ENCODE results near the gene ABCC2.
"Not testable (repeated sequence)": the region's sequence is repeated elsewhere in the genome, so short reads cannot be mapped to it uniquely, and the experiment has no call there.

The ABCC2 gene

GRCh38 chr10:99828464-99828863 is 46.0 kb downstream of the ABCC2 start:
- DNase-seq (ENCODE audit: extremely low read depth, low read depth) = no peak
- TF ChIP-seq CTCF (IDR thresholded peaks at IDR 0.05; ENCODE audit: low read depth, low read length) = no peak

- no peak for TF ChIP-seq CTCF (IDR thresholded peaks at IDR 0.05; ENCODE audit: low read depth, low read length)
- DNase-seq (ENCODE audit: extremely low read depth, low read depth) = no peak
These were observed 50.0 kb downstream of the ABCC2 start for GRCh38 chr10:99832439-99832838.

- no peak for TF ChIP-seq CTCF (IDR thresholded peaks at IDR 0.05; ENCODE audit: low read depth, low read length)
- peak; percentile 7 for DNase-seq (ENCODE audit: extremely low read depth, low read depth)
These were observed 52.0 kb downstream of the ABCC2 start for GRCh38 chr10:99834410-99834809.

GRCh38 chr10:99835947-99836346 is 53.5 kb downstream of the ABCC2 start:
- no peak for DNase-seq (ENCODE audit: extremely low read depth, low read depth)
- no peak for TF ChIP-seq CTCF (IDR thresholded peaks at IDR 0.05; ENCODE audit: low read depth, low read length)

- no peak for TF ChIP-seq CTCF (IDR thresholded peaks at IDR 0.05; ENCODE audit: low read depth, low read length)
- no peak for DNase-seq (ENCODE audit: extremely low read depth, low read depth)
These were observed 54.3 kb downstream of the ABCC2 start for GRCh38 chr10:99836711-99837110.

- not testable (repeated sequence) for DNase-seq (ENCODE audit: extremely low read depth, low read depth)
These were observed 58.4 kb downstream of the ABCC2 start for GRCh38 chr10:99840859-99841258.

GRCh38 chr10:99841746-99842145 is 59.3 kb downstream of the ABCC2 start:
- DNase-seq (ENCODE audit: extremely low read depth, low read depth) = no peak
- TF ChIP-seq CTCF (IDR thresholded peaks at IDR 0.05; ENCODE audit: low read depth, low read length) = no peak

GRCh38 chr10:99843310-99843709 is 60.9 kb downstream of the ABCC2 start:
- DNase-seq (ENCODE audit: extremely low read depth, low read depth) = no peak
- no peak for TF ChIP-seq CTCF (IDR thresholded peaks at IDR 0.05; ENCODE audit: low read depth, low read length)
